WTC11 (cell line): Measurements from ENCODE around the gene PLA2G2E. TPM values are rescaled to one million over a fixed set of nuclear protein-coding genes. Genes with fewer than 3 reads are reported as not detected.

ENCODE experiments used
- ATAC-seq: fragments of 200-7000 bp; cut with Tn5 transposase; 2 replicates; pipeline ENCODE4 v1.10.0; 2021; ENCODE audit warnings: mild to moderate bottlenecking, moderate library complexity
- CTCF ChIA-PET: fragments of 300-600 bp; sonication (Branson Sonifier 250); formaldehyde crosslinking; loops from one replicate; lab custom pipeline; 2021; ENCODE audit warnings: antibody characterized with exemption; lab: Charles Lee
- POLR2A ChIA-PET: fragments of 350-600 bp; sonication (Branson Sonifier 250); formaldehyde crosslinking; loops from one replicate; lab custom pipeline; 2021; ENCODE audit warnings: antibody characterized with exemption; lab: Charles Lee
- DNase-seq: peaks from one replicate; pipeline ENCODE4 v3.0.0; 2021; ENCODE audit warnings: low spot score
- H3K27ac Mint-ChIP-seq: 2 replicates; pipeline ENCODE4 v1.8.0; 2021; ENCODE audit warnings: mixed read lengths
- H3K27me3 Mint-ChIP-seq: 2 replicates; pipeline ENCODE4 v1.8.0; 2021; ENCODE audit warnings: low read depth, mild to moderate bottlenecking, moderate library complexity, mixed read lengths
- H3K36me3 Mint-ChIP-seq: 2 replicates; pipeline ENCODE4 v1.8.0; 2021; ENCODE audit warnings: mixed read lengths
- H3K4me1 Mint-ChIP-seq: 2 replicates; pipeline ENCODE4 v1.8.0; 2022; ENCODE audit warnings: mixed read lengths
- H3K4me3 Mint-ChIP-seq: 2 replicates; pipeline ENCODE4 v1.8.0; 2021; ENCODE audit warnings: mild to moderate bottlenecking, moderate library complexity, mixed read lengths
- H3K9me3 Mint-ChIP-seq: 2 replicates; pipeline ENCODE4 v1.8.0; 2021; ENCODE audit warnings: mixed read lengths
- ATF2 ChIP-seq: sonication (generic); formaldehyde crosslinking; IDR thresholded peaks from 2 replicates; pipeline ENCODE4 v1.8.1; 2022; ENCODE audit warnings: low read depth, missing genetic modification reagents, borderline replicate concordance
- CDX4 ChIP-seq: fragments of 250-450 bp; sonication (Bioruptor Pico); IDR thresholded peaks from 2 replicates; pipeline ENCODE4 v1.9.0; 2021; ENCODE audit warnings: moderate library complexity, mild to moderate bottlenecking, inconsistent platforms, borderline replicate concordance
- E2F4 ChIP-seq: sonication (generic); formaldehyde crosslinking; IDR thresholded peaks from 2 replicates; pipeline ENCODE4 v1.8.1; 2022; ENCODE audit warnings: low read depth, mild to moderate bottlenecking, moderate library complexity, missing genetic modification reagents, borderline replicate concordance
- ELF4 ChIP-seq: sonication (generic); formaldehyde crosslinking; IDR thresholded peaks from 2 replicates; pipeline ENCODE4 v1.8.1; 2022; ENCODE audit warnings: low read depth, mild to moderate bottlenecking, moderate library complexity, missing genetic modification reagents
- GRHL2 ChIP-seq: fragments of 250-450 bp; sonication (Bioruptor Pico); IDR thresholded peaks from 2 replicates; pipeline ENCODE4 v1.8.0; 2022; ENCODE audit warnings: mild to moderate bottlenecking, moderate library complexity; ENCODE audit not compliant: insufficient replicate concordance, severe bottlenecking
- NR1H2 ChIP-seq: sonication (generic); formaldehyde crosslinking; IDR thresholded peaks from 2 replicates; pipeline ENCODE4 v1.9.0; 2021; ENCODE audit warnings: mild to moderate bottlenecking, moderate library complexity, missing genetic modification reagents
- NR3C1 ChIP-seq: sonication (generic); formaldehyde crosslinking; conservative IDR thresholded peaks from 2 replicates; pipeline ENCODE4 v1.8.1; 2023; ENCODE audit warnings: low read depth, mild to moderate bottlenecking, missing genetic modification reagents
- PRDM15 ChIP-seq: sonication (generic); formaldehyde crosslinking; IDR thresholded peaks from 2 replicates; pipeline ENCODE4 v1.8.0; 2022; ENCODE audit warnings: missing genetic modification reagents
- RELA ChIP-seq: sonication (generic); formaldehyde crosslinking; IDR thresholded peaks from 2 replicates; pipeline ENCODE4 v1.8.1; 2022; ENCODE audit warnings: missing genetic modification reagents, mild to moderate bottlenecking, borderline replicate concordance
- RORB ChIP-seq: fragments of 250-450 bp; sonication (Bioruptor Pico); IDR thresholded peaks from 2 replicates; pipeline ENCODE4 v1.9.0; 2021; ENCODE audit warnings: mild to moderate bottlenecking
- TP53 ChIP-seq: sonication (generic); formaldehyde crosslinking; IDR thresholded peaks from 2 replicates; pipeline ENCODE4 v1.8.1; 2023; ENCODE audit warnings: mild to moderate bottlenecking, missing genetic modification reagents
- USF1 ChIP-seq: sonication (generic); formaldehyde crosslinking; IDR thresholded peaks from 2 replicates; pipeline ENCODE4 v1.8.0; 2022; ENCODE audit warnings: mild to moderate bottlenecking, missing genetic modification reagents
- ZNF138 ChIP-seq: sonication (generic); formaldehyde crosslinking; conservative IDR thresholded peaks from 2 replicates; pipeline ENCODE4 v1.8.1; 2022; ENCODE audit warnings: mild to moderate bottlenecking, moderate library complexity, missing genetic modification reagents
- ZNF671 ChIP-seq: fragments of 250-450 bp; sonication (Bioruptor Pico); IDR thresholded peaks from 2 replicates; pipeline ENCODE4 v1.8.0; 2021; ENCODE audit warnings: mild to moderate bottlenecking
- ZSCAN18 ChIP-seq: fragments of 250-450 bp; sonication (Bioruptor Pico); IDR thresholded peaks from 2 replicates; pipeline ENCODE4 v2.1.2; 2022; ENCODE audit warnings: mild to moderate bottlenecking, moderate library complexity
- total RNA-seq: library from RNA; stranded (reverse); gene quantifications from 3 replicates; pipeline ENCODE4 v1.2.3, GENCODE V29; 2021

Gene PLA2G2E
- total RNA-seq, 1 experiment from 2014 or later = not detected

GRCh38 chr1:19909392-19909791 is 14.0 kb downstream of the PLA2G2E start:
- Mint-ChIP-seq H3K27ac (no peak overlapping the region), H3K4me1 (no peaks in the 10 kb centered on the region), H3K27me3 (no peaks in the 10 kb centered on the region), H3K36me3 (peaks cover 76% of the 10 kb centered on the region), H3K9me3 (no peaks in the 10 kb centered on the region), H3K4me3 (no peak overlapping the region)
- POLR2A ChIA-PET = no interaction called here
- CTCF ChIA-PET = interaction anchor here (1.3 to 1.5 kb wide), 2 partner anchors 27 to 304 kb away, joined by 3 read pairs; partner anchors contain the start of gene OTUD3
- ATAC-seq (no peak), DNase-seq (no peak)
- TF ChIP-seq CDX4 (CRISPR knock-in tag) (no peak), ZNF671 (CRISPR knock-in tag) (no peak), TP53 (CRISPR knock-in tag) (no peak), NR1H2 (CRISPR knock-in tag) (no peak), RORB (CRISPR knock-in tag) (no peak), USF1 (no peak), ATF2 (no peak), ELF4 (CRISPR knock-in tag) (no peak), GRHL2 (no peak)

GRCh38 chr1:19907456-19907855 is 16.0 kb downstream of the PLA2G2E start:
- ATAC-seq = no peak
- peaks cover 80% of the 10 kb centered on the region for H3K36me3 Mint-ChIP-seq
- POLR2A ChIA-PET = no interaction called here
- TF ChIP-seq E2F4 (CRISPR knock-in tag) = no peak
- no peak for TF ChIP-seq ZSCAN18 (CRISPR knock-in tag)
- TF ChIP-seq, all 79 proteins: peak for 0
- no peak overlapping the region for H3K27ac Mint-ChIP-seq
- H3K4me1 Mint-ChIP-seq = no peaks in the 10 kb centered on the region
- CTCF ChIA-PET = no interaction called here
- H3K27me3 Mint-ChIP-seq = no peaks in the 10 kb centered on the region
- no peak for DNase-seq
- H3K9me3 Mint-ChIP-seq = no peaks in the 10 kb centered on the region
- H3K4me3 Mint-ChIP-seq = no peak overlapping the region

GRCh38 chr1:19903621-19904020 is 19.8 kb downstream of the PLA2G2E start:
- POLR2A ChIA-PET = no interaction called here
- Mint-ChIP-seq H3K4me1 (no peaks in the 10 kb centered on the region), H3K36me3 (peaks cover 79% of the 10 kb centered on the region), H3K27me3 (no peaks in the 10 kb centered on the region), H3K27ac (no peak overlapping the region), H3K9me3 (peaks cover 7% of the 10 kb centered on the region), H3K4me3 (no peak overlapping the region)
- ATAC-seq (no peak), DNase-seq (no peak)
- CTCF ChIA-PET = no interaction called here
- TF ChIP-seq RELA (no peak), ZNF138 (no peak)
- TF ChIP-seq, all 79 proteins: peak for 0

- no peak for TF ChIP-seq PRDM15 (CRISPR knock-in tag)
- TF ChIP-seq NR3C1 (CRISPR knock-in tag) = no peak
- no peaks in the 10 kb centered on the region for H3K27me3 Mint-ChIP-seq
- ChIA-PET POLR2A (no interaction called here), CTCF (interaction anchor here (1.5 kb wide), 1 partner anchor 19 kb away, joined by 7 read pairs; the partner anchor contains the start of gene OTUD3)
- no peak overlapping the region for H3K27ac Mint-ChIP-seq
- no peak for ATAC-seq
- H3K4me1 Mint-ChIP-seq = no peaks in the 10 kb centered on the region
- H3K4me3 Mint-ChIP-seq = no peak overlapping the region
- H3K36me3 Mint-ChIP-seq = peaks cover 67% of the 10 kb centered on the region
- no peak for DNase-seq
- H3K9me3 Mint-ChIP-seq = peaks cover 7% of the 10 kb centered on the region
Observed at GRCh38 chr1:19901653-19902052, 21.8 kb downstream of the PLA2G2E start.
